HEK293 (cell line): ENCODE results near the gene COBL.

Source experiments
- CTCF ChIP-seq: fragments of 450-650 bp; formaldehyde crosslinking; IDR thresholded peaks from 2 replicates; pipeline ENCODE4 v1.5.1; 2016; ENCODE audit warnings: missing biosample characterization, missing genetic modification characterization
- HOXC10 ChIP-seq: sonication (generic); formaldehyde crosslinking; IDR thresholded peaks from 2 replicates; pipeline ENCODE4 v1.8.1; 2023; ENCODE audit warnings: mild to moderate bottlenecking, missing genetic modification reagents
- REST ChIP-seq: fragments of 450-650 bp; formaldehyde crosslinking; IDR thresholded peaks from 2 replicates; pipeline ENCODE4 v1.5.1; 2016; ENCODE audit warnings: missing biosample characterization, missing genetic modification characterization
- TCF7L2 ChIP-seq: IDR thresholded peaks from 2 replicates; pipeline ENCODE4 v1.6.1; 2011; ENCODE audit warnings: low read depth, mild to moderate bottlenecking, inconsistent platforms, low read length, moderate library complexity, borderline replicate concordance
- TRIM28 ChIP-seq: IDR thresholded peaks from 2 replicates; pipeline ENCODE4 v1.6.1; 2011; ENCODE audit warnings: low read length, control low read depth, borderline replicate concordance
- ZBTB11 ChIP-seq: fragments of 450-650 bp; formaldehyde crosslinking; conservative IDR thresholded peaks from 2 replicates; pipeline ENCODE4 v1.5.1; 2016; ENCODE audit warnings: low read depth, missing biosample characterization, missing genetic modification characterization
- ZNF121 ChIP-seq: fragments of 450-650 bp; formaldehyde crosslinking; IDR thresholded peaks from 2 replicates; pipeline ENCODE4 v1.5.1; 2016; ENCODE audit warnings: missing biosample characterization, missing genetic modification characterization
- ZNF174 ChIP-seq: fragments of 450-650 bp; formaldehyde crosslinking; IDR thresholded peaks from 2 replicates; pipeline ENCODE4 v1.5.0; 2017; ENCODE audit warnings: missing biosample characterization, mild to moderate bottlenecking, missing genetic modification characterization
- ZNF274 ChIP-seq, 2 experiments: fragments of 200-500 bp in 1 of 2; fragments of 450-650 bp in 1 of 2; sonication (Bioruptor generic) in 1 of 2; formaldehyde crosslinking in 1 of 2; IDR thresholded peaks; 2 replicates each; pipeline versions ENCODE4 v1.5.1 to v1.6.1; 2014 to 2016; ENCODE audit warnings: borderline replicate concordance in 1 of 2, inconsistent platforms in 1 of 2, low read length in 1 of 2, missing biosample characterization in 1 of 2, missing genetic modification characterization in 1 of 2
- ZNF37A ChIP-seq: fragments of 450-650 bp; IDR thresholded peaks from 2 replicates; pipeline ENCODE4 v1.5.1; 2018; ENCODE audit warnings: missing biosample characterization, missing genetic modification characterization
- ZNF585B ChIP-seq: fragments of 450-650 bp; formaldehyde crosslinking; IDR thresholded peaks from 2 replicates; pipeline ENCODE4 v1.5.1; 2016; ENCODE audit warnings: missing biosample characterization, missing genetic modification characterization
- ZNF692 ChIP-seq: fragments of 450-650 bp; formaldehyde crosslinking; IDR thresholded peaks from 2 replicates; pipeline ENCODE4 v1.5.1; 2016; ENCODE audit warnings: missing biosample characterization, missing genetic modification characterization

GRCh38 chr7:51317582-51317910 lies 937 bp upstream of the COBL start:
- TF ChIP-seq CTCF (no peak), REST (tag by site-specific recombination) (no peak), ZNF121 (no peak), ZNF274 (IDR thresholded peaks at IDR 0.05; ENCODE audit: low read length) (no peak), ZNF274 (tag by site-specific recombination; IDR thresholded peaks at IDR 0.05; ENCODE audit: borderline replicate concordance) (no peak), ZNF585B (tag by site-specific recombination) (no peak), TRIM28 (no peak), ZNF174 (tag by site-specific recombination) (no peak), ZBTB11 (tag by site-specific recombination) (no peak), TCF7L2 (no peak), HOXC10 (CRISPR knock-in tag) (no peak), ZNF37A (no peak), ZNF692 (no peak)
